Measurements from ENCODE around the gene WDR44. TPM values are rescaled to one million over a fixed set of nuclear protein-coding genes. Genes with fewer than 3 reads are reported as not detected.

The WDR44 gene
- total RNA-seq, 1 experiment from 2014 or later = 12.4 TPM

DNA sequence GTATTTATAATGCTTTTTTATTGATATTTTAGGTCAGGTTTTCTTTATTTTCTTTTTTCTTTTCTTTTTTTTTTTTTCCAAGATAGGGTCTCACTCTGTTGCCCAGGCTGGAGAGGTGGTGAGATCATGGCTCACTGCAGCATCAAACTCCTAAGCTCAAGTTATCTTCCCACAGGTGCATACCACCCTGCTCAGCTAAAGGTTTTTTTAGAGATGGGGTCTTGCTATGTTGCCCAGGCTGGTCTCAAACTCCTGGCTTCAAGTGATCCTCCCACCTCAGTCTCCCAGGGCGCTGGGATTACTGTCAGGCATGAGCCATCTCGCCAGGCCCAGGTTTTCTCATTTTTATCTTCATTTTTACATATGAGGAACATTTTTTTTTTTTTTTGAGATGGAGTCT is 3.3 kb downstream of the WDR44 start:
- CTCF ChIA-PET = no interaction called here
- no peak for DNase-seq (ENCODE audit: low spot score)
- no peak overlapping the region for H3K27ac ChIP-seq (ENCODE audit: low read depth, low read length, poor library complexity, severe bottlenecking)
- no TSS peak for BruUV-seq (replicated peaks)
- no peaks in the 10 kb centered on the region for H3K4me1 ChIP-seq (ENCODE audit: insufficient read depth, low read length, poor library complexity, severe bottlenecking)
- no peak overlapping the region for H3K4me3 ChIP-seq (ENCODE audit: low read depth, low read length, poor library complexity, severe bottlenecking)
- no peaks in the 10 kb centered on the region for H3K36me3 ChIP-seq (ENCODE audit: insufficient read depth, low read length, poor library complexity, severe bottlenecking)
- no peaks in the 10 kb centered on the region for H3K9me3 ChIP-seq (ENCODE audit: low read depth, low read length, poor library complexity, severe bottlenecking)
- intact Hi-C loops (cut with micrococcal nuclease; ENCODE audit: unreplicated experiment) = no loop called here
- TF ChIP-seq EZH2 (IDR thresholded peaks at IDR 0.05; ENCODE audit: borderline replicate concordance, low read depth, low read length, poor library complexity, severe bottlenecking) = no peak
- TF ChIP-seq, protein P1, sequence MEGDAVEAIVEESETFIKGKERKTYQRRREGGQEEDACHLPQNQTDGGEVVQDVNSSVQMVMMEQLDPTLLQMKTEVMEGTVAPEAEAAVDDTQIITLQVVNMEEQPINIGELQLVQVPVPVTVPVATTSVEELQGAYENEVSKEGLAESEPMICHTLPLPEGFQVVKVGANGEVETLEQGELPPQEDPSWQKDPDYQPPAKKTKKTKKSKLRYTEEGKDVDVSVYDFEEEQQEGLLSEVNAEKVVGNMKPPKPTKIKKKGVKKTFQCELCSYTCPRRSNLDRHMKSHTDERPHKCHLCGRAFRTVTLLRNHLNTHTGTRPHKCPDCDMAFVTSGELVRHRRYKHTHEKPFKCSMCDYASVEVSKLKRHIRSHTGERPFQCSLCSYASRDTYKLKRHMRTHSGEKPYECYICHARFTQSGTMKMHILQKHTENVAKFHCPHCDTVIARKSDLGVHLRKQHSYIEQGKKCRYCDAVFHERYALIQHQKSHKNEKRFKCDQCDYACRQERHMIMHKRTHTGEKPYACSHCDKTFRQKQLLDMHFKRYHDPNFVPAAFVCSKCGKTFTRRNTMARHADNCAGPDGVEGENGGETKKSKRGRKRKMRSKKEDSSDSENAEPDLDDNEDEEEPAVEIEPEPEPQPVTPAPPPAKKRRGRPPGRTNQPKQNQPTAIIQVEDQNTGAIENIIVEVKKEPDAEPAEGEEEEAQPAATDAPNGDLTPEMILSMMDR (conservative IDR thresholded peaks at IDR 0.05; ENCODE audit: low read depth, low read length) = no peak
- POLR2A ChIA-PET (ENCODE audit: low non-redundant PET) = interaction anchor here (0.6 kb wide), 1 partner anchor 209 kb away, joined by 3 read pairs; no protein-coding TSS in a partner anchor
- H3K27me3 ChIP-seq (replicated peaks; ENCODE audit: insufficient read depth, low read depth, low read length, poor library complexity) = no peaks in the 10 kb centered on the region

DNA sequence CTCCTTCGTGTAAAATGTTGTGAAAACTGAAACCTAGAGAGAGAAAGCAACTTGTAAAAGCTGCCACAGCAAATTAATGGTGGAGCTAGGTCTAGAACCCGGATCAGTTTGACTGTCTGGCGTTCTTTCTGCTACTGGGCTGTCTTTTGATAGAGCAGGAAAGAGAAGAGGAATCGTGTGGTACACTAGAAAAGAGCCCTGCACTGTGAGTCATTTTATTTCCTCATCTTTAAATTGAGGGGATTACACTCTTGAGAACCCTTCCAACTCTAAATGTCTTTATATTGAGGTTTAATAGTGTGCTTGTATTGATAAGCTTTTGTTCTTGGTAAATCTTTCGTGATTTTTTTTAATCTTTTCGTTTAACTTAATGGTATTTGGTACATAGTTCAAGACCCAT is 4.3 kb downstream of the WDR44 start:
- Histone ChIP-seq H3K27me3 (replicated peaks; ENCODE audit: insufficient read depth, low read depth, low read length, poor library complexity) (no peaks in the 10 kb centered on the region), H3K27ac (ENCODE audit: low read depth, low read length, poor library complexity, severe bottlenecking) (no peak overlapping the region), H3K4me1 (ENCODE audit: insufficient read depth, low read length, poor library complexity, severe bottlenecking) (no peaks in the 10 kb centered on the region), H3K9me3 (ENCODE audit: low read depth, low read length, poor library complexity, severe bottlenecking) (no peaks in the 10 kb centered on the region), H3K4me3 (ENCODE audit: low read depth, low read length, poor library complexity, severe bottlenecking) (no peak overlapping the region), H3K36me3 (ENCODE audit: insufficient read depth, low read length, poor library complexity, severe bottlenecking) (no peaks in the 10 kb centered on the region)
- ChIA-PET POLR2A (ENCODE audit: low non-redundant PET) (no interaction called here), CTCF (no interaction called here)
- no peak for TF ChIP-seq EZH2 (IDR thresholded peaks at IDR 0.05; ENCODE audit: borderline replicate concordance, low read depth, low read length, poor library complexity, severe bottlenecking)
- TF ChIP-seq, protein P1 (conservative IDR thresholded peaks at IDR 0.05; ENCODE audit: low read depth, low read length) = no peak
- peak; percentile 48 for DNase-seq (ENCODE audit: low spot score)
- intact Hi-C loops (cut with micrococcal nuclease; ENCODE audit: unreplicated experiment) = no loop called here
- BruUV-seq (replicated peaks) = no TSS peak

DNA sequence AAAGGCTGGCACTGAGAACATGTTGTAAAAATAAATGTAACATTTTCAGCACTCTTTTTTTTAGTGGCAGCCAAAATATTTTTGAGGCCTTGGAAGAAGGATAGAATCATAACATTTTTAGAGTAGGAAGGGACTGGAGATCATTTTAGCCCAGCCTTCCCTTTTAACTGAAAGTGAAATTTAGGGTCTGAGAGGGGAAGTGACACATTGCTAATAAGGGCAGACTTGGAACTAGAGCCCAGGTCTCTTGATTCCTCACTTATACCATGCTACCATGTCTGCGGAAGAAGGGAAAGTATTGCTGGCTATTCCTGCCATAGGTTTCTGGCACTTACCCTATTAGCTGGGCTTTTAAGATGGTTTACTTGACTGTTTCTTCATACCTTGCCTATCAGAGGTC is 4.8 kb downstream of the WDR44 start:
- CTCF ChIA-PET = no interaction called here
- intact Hi-C loops (cut with micrococcal nuclease; ENCODE audit: unreplicated experiment) = no loop called here
- Histone ChIP-seq H3K9me3 (ENCODE audit: low read depth, low read length, poor library complexity, severe bottlenecking) (no peaks in the 10 kb centered on the region), H3K4me1 (ENCODE audit: insufficient read depth, low read length, poor library complexity, severe bottlenecking) (no peaks in the 10 kb centered on the region), H3K36me3 (ENCODE audit: insufficient read depth, low read length, poor library complexity, severe bottlenecking) (no peaks in the 10 kb centered on the region), H3K27ac (ENCODE audit: low read depth, low read length, poor library complexity, severe bottlenecking) (no peak overlapping the region), H3K4me3 (ENCODE audit: low read depth, low read length, poor library complexity, severe bottlenecking) (no peak overlapping the region), H3K27me3 (replicated peaks; ENCODE audit: insufficient read depth, low read depth, low read length, poor library complexity) (no peaks in the 10 kb centered on the region)
- TF ChIP-seq, protein P1 (conservative IDR thresholded peaks at IDR 0.05; ENCODE audit: low read depth, low read length) = no peak
- no peak for TF ChIP-seq EZH2 (IDR thresholded peaks at IDR 0.05; ENCODE audit: borderline replicate concordance, low read depth, low read length, poor library complexity, severe bottlenecking)
- POLR2A ChIA-PET (ENCODE audit: low non-redundant PET) = no interaction called here
- no TSS peak for BruUV-seq (replicated peaks)
- no peak for DNase-seq (ENCODE audit: low spot score)
